Effector CD8-positive, alpha-beta T cell (primary cell): ENCODE measurements around the gene ATAD3B.
"Not testable (repeated sequence)": the region's sequence is repeated elsewhere in the genome, so short reads cannot be mapped to it uniquely, and the experiment has no call there.

Source experiments
- DNase-seq: peaks from one replicate; lab custom pipeline; 2025; lab: John Stamatoyannopoulos, UW

Gene ATAD3B

DNA sequence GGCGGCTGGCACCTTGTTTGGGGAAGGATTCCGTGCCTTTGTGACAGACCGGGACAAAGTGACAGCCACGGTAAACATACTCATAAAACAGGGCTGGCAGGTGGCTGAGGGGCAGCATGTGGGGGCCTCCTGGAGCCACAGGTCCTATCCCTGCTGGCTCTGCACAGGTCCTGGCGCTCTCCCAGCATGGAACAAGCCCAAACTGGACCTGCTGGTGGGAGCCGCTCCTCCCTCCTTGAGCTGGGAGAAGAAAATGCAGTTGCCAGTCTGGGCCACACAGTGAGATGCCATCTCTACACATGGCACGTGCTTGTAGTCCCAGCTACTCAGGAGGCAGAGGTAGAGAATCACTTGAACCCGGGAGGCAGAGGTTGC, 19.2 kb upstream of the ATAD3B start:
- DNase-seq: not testable (repeated sequence)

DNA sequence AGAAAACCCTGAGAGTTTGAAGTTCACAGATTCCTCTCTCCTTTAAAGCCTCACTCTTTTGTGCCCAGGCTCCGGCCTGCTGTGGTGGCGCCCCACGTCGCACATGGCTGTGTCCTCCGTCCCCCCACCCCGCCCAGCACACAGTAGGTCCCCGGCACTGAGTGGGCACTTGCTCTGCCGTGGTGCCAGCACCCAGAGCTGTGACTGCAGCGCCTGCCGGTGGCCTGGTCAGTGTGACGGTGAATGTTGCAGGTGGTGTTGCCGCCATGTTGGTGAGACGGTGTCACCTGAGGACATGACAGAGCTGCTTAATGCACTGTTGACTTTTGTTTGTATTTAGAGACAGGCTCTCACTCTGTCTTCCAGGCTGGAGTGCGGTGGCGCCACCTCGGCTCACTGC, 18.7 kb upstream of the ATAD3B start:
- DNase-seq: no peak

DNA sequence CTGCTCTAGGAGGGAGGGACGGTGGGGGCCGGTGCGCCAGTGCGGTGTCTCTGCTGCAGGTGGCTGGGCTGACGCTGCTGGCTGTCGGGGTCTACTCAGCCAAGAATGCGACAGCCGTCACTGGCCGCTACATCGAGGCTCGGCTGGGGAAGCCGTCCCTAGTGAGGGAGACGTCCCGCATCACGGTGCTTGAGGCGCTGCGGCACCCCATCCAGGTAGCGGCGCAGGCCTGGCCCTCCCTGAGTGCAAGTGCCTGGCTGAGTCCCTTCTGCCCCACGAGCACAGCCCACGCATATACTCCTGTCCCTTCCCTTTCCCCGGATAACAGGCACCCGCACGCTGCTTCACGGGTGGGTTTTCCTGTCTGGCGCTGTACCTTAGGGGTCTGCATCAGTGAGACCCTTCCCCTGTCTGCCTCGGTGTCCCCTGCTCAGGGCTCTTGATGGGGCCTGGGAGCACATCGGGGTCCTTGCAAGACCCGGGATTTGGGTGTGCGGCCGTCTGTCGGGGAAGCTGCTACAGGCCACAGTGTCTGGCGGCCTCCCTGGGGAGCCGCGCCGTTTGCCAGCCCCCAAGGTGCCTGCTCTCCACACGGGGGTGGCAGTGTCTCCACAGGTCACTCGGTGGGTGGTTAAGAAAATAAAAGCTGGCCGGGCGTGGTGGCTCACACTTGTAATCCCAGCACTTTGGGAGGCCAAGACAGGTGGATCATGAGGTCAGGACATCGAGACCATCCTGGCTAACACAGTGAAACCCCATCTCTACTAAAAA, 17.1 kb upstream of the ATAD3B start:
- DNase-seq: not testable (repeated sequence)

DNA sequence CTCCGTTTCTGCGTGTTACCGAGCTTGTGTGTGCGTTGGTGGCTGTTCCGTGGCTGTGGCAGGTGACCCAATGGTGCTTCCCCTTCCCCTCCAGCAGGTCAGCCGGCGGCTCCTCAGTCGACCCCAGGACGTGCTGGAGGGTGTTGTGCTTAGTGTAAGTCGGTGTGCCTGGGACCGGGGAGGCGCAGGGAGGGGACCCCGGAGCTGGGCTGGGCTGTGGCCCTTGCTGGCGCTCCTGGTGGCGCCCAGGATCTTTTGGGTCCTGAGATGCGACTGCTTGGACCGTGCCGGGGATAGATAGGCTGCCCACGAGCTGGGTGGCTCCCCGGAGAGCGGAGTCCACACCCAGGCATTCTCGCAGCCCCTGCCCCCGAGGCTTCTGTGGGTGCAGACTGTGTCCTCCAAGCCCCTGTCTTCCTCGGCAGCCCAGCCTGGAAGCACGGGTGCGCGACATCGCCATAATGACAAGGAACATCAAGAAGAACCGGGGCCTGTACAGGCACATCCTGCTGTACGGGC, 16.1 kb upstream of the ATAD3B start:
- DNase-seq: no peak

DNA sequence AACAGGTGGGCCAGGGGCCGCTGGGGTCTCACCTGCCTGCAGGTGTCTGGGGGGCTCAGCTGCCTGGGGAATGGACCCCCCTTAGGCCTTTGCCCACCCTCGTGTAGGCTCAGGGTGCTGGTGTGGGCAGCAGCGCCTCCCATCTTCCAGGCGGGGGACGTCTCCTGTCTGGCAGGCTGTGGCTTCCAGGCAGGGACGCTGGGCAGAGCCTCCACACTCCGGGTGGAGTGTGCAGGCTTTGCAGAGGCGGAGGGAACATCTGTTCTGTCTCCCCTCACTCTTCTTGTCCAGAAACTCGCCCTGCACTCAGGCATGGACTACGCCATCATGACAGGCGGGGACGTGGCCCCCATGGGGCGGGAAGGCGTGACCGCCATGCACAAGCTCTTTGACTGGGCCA, 15.6 kb upstream of the ATAD3B start:
- not testable (repeated sequence) for DNase-seq

DNA sequence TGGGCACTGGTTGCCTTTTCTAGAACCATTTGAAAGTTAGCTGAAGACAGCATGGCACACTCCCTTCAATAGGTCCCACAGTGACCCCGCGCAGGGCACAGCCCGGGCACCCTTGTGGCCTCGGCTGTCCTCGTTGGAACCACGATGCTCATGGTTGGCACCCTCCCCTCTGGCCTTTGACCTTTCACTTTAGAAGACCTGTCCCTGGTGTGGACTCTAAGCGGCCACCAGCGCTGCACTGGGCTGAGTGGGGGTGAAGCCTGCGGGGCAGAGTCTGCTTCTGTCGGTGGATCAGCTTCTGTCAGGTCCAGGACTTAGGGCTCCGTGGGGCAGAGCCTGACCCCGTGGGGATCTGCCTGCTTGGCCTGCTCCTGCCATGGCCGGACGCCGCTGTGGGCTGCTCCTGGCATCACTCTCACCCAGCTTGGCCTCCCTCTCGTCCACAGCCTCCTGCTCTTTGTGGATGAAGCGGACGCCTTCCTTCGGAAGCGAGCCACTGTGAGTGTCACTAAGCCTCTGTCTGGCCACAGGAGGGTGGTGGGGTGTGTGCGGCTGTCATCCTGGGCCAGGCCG, 14.8 kb upstream of the ATAD3B start:
- not testable (repeated sequence) for DNase-seq

DNA sequence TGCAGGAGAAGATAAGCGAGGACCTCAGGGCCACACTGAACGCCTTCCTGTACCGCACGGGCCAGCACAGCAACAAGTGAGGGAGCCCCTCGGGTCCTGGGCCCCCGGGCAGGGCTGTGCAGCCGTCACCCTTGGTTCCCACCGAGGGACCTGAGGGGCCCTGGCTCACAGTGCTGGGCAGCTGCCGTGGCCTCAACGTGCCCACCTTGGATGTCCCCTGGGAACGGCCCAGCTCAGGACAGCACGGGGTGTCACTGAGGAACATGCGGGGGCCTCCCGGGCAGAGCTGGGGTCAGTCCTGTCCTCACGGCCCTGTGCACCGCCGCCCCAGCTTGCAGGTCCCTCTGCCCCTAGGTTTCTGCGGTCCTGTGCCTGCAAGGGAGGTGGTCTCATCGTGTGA, 12.4 kb upstream of the ATAD3B start:
- not testable (repeated sequence) for DNase-seq

DNA sequence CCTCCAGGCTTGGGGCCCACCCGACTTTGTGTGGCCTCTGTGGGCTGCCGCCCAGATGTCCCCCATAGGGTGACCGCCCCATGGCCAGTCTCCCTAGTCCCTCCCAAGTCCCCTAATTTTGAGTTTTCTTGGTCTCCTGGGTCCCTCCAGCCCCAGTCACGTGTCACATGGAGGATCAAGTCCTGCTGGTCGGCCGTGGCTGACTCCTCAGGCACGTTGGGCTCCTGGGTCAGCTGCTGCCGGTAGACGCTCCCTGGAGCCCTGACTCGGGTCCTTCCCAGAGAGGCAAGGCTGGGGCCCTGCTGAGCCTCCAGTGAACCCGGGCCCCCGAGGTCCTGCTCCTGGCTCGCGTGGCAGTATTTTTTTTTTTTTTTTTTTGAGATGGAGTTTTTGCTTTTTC, 11.9 kb upstream of the ATAD3B start:
- not testable (repeated sequence) for DNase-seq

DNA sequence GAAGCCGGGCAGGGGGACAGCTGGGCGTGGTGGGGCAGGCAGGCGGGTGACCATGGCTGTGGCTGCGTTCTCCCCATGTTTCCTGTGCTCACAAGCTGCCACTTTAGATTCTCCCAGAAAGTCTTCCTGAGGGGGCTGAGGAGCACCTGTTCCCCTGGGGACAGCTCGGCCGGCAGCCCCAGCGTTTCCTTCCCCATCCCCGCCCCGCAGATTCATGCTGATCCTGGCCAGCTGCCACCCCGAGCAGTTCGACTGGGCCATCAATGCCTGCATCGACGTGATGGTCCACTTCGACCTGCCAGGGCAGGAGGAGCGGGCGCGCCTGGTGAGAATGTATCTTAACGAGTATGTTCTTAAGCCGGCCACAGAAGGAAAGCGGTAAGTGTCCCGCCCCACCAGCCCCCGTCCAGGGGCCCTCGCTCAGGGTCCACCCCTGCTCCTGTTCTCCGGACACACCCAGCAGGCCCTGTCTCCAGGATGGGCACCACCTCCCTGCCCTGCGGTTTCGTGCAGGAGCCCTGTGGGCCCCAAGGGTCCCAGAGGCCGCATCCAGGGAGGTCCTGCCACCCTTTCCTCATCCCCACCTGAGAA, 10.9 kb upstream of the ATAD3B start:
- no peak for DNase-seq

DNA sequence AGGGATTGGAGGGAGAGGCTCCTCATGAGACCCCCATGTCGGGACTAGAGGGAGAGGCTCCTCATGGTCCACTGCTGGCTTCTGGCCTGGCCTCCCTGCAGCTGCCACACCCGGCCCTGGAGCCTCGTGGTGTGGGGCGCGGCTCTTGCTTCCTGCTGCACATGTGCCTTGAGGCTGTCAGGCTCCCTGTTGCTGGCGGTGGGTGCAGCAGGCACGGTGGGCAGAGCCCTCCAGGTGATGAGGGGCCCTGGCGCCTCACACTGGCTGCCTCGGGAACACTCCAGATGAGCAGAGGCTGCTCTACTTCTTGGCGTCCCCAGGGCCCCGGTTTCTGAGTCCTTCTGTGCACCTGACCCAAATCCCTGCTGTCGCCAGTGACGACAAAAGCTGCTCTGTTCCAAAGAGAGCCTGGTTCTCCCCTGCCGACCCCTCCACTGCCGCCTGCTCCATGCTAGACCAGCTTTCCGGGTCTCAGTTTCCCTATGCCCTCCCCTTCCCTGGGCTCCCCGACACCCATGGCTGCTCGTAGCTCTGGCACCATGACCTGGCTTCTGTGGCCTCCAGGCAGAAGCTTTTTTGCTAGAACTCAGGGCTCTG, 9.7 kb upstream of the ATAD3B start:
- DNase-seq: no peak

DNA sequence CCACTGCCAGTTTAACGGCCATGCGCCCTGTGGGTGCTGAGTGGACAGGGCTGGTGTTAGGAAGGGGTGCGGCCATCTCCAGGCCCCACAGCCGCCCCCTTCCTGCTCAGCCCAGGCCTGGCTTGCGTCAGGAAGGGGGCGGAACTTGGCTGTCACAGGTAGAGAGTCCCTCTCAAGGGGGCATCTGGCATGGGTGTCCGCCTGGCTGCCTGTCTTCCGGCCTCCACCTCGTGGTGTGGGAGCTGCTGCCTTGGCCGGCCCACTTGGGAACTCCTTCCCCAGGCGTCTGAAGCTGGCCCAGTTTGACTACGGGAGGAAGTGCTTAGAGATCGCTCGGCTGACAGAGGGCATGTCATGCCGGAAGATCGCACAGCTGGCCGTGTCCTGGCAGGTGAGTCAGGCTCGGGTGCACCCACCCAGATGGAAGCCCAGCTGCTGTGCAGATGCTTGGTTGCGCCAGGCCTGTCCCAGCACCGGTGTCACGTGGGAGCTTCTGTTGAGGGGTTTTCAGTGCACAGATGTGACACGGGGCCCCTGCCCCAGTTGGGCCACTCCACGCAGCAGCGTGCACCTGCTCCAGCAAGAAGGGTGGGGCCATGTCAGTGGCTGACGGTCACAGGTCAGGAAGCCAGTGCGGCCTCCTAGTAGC, 9.1 kb upstream of the ATAD3B start:
- DNase-seq: no peak

DNA sequence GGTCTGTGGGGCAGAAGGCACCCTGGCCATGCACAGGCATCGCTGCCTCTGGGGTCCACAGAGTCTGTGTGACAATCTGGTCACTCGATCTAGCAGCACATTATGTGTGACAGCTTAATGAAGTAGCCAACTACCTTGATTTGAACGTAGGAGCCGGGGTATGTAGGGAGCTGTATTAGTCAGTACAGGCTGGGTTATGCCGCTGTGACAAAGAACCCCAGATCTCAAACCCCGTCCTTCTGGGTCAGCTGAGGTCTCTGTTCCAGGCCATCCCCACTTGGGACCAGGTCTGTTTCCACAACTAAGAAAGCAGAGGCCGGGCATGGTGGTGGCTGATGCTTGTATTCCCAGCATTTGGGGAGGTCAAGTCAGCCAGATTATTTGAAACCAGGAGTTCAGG, 8.3 kb upstream of the ATAD3B start:
- no peak for DNase-seq

DNA sequence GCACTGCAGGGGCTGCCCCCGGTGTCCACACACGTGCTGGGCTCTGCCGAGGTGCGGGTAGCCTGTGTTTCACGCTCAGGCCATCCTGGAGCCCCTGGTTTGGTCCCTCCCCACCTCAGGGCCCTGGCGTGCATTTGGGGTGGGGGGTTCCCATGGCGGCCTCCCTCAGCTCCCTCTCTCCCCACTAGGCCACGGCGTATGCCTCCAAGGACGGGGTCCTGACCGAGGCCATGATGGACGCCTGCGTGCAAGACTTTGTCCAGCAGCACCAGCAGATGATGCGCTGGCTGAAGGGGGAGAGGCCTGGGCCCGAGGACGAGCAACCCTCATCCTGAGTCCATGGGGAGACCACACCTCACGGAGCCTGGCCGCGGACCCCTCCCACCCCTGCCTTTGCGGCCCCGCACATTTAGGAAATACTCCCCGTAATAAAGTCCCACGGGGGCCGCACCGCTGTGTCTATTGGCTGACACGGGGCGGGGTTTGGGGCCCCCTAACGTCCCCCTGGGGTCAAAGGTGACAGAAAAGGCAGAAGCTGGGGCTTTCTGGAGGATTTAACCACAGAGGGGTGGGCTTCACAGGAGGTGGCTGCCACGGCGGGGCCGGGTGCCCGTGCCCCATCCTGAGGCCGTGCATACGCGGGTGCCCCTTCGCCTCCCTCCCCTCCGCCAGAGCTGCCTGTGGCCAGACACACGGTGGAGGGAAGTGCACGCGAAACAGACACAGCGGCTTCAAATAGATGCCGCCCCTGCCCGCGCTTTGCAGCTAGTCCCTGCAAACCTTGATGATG, 3.2 kb upstream of the ATAD3B start:
- DNase-seq: not testable (repeated sequence)

DNA sequence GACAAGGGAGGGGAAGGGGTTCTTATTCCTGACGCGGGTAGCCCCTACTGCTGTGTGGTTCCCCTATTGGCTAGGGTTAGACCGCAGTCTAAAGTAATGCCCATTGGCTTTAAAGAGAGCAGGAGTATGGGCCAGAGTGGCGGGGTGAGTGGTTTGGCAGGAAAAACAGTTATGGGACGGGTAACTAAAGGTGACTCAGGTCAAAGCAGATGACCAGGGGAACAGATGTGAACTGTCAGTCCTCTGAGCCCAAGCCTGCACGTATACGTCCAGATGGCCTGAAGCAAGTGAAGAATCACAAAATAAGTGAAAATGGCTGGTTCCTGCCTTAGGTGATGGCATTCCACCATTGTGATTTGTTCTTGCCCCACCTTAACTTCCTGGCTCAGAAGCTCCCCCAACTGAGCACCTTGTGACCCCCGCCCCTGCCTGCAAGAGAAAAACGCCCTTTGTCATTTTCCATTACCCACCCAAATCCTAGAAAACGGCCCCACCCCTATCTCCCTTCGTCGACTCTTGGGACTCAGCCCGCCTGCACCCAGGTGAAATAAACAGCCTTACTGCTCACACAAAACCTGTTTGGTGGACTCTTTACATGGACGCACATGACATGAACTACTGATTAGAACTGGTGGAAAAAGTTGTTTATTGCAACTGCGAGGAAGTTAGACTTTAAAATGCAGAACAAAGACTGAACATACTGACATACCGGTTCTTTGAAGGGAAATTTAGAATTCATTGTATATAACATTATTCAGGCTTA, 758 bp upstream of the ATAD3B start:
- no peak for DNase-seq

DNA sequence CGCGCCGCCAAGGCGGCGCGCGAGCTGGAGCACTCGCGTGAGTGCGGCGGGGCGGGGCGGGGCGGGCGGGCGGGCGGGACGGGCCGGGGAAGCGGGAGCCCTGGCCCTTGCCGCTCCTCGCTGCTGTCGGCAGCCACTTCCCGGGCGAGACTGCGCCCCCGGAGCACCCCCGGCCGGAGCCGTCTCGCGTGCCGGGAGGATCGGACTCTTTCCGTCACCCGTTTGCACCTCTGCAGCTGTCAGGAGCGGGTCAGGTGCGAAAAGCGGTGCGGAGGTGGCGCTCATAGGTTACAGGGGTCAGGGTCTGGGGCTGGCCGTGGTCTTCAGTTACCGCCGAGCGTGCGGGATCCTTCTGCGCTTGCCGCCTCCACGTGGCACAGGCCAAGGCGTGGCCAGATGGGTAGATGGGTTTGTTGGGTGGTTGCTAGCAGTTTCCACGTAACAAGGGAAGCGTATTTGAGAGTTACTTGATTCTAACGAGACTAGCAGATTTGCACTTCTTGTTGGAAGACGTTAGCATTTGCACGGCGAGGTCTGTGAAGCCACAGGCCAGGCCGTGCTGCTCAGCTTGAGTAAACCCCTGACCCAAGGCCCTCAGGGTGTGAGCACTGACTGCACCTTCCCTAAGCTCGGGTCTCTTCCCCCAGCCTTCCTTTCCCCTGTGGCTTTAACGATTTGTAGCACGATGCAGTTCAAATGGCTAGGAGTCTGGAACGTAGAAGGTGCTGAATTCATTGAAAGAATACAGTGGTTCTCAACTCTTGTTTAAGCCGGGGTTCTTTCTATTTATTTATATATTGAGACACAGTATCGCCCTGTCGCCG, 700 bp downstream of the ATAD3B start:
- DNase-seq: peak; percentile 5

DNA sequence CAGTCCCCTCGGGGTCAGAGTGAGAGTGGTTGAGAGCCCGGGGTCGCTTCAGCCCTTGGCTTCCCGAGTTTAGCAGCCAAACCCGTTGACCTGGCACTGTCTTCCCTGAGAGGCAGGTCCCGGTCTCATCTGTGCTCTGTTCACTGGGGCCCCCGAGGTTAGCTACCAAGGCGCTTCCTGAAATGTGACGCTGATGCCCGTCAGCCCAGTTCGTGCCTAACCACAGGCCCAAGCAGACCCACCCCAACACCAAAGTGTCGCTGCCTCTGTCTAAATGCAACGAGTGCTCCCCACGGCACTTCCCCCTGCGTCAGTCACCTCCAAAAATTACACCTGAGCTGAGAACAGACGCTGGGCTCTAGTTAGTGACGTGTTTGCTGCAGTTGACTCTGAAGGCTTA, 4.4 kb downstream of the ATAD3B start:
- DNase-seq: not testable (repeated sequence)

DNA sequence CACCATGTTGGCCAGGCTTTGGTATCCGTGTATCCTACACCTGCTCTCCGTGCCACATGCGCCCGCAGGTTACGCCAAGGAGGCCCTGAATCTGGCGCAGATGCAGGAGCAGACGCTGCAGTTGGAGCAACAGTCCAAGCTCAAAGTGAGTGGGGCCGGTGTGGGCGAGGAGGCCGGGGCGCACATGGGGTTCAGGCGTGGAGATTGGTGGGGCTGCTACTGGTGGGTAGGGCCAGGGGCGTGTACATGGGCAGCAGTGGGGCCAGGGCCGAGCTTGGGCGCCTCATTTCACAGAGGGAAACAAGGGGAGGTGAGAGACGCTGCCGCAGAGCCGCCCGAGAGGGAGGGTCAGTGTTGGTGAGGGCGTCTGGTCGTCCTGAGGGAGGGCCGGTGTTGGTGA, 5.6 kb downstream of the ATAD3B start:
- no peak for DNase-seq

DNA sequence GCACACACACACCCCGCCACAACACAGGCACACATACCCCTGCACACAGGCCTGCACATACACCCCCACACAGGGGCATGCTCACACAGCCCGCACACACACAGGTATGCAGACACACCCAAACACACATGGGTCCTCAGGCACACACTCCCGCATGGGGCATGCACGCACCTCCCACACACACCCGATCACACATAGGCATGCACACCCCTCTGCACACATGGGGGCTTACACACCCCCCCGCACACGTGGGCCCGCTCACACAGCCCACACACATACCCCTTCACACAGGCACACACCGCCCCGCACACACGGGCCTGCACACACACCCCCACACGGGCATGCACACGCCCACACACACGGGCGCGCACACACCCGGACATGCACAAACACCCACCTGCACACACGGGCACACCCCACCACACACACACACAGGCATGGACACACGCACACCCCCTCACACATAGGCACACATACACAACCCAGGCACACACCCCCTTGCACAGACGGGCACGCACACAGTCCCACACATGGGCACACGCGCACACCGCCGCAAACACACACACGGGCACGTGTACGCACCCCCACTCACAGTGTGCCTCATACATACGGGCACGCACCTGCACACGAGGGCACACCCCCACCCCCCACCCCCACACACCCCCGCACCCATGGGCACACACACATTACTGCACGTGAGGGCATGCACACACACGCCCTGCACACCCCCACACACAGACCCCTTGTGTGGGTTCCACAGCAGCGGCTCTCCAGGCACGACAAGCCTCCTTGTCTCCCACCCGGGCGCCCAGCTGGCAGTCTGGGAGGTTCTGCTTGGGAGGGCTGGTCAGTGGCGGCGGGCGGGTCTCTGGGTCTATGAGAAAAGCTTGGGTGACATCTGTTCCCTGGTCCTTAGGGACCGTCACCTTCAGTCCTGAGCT, 8.3 kb downstream of the ATAD3B start:
- DNase-seq: no peak

DNA sequence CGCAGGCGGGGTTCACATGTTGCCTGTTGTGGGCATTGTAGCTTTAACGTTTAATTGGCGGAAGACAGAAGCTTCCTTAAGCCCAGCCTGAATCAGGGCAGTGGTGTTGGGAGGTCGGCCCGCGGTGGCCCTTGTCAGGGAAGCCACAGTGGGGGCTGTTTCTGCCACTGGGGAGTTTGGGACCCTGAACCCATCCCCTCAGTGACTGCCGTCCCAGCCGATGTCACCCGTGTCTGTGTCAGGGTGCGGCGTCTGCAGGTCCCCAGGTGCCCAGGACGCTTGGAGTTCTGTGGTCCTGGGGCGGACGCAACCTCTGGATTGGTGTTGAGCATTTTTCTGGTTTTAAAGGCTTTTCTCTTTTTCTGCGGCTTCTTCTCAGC, 8.9 kb downstream of the ATAD3B start:
- not testable (repeated sequence) for DNase-seq
